Measurements from ENCODE around the gene TRIM2. TPM values are rescaled to one million over a fixed set of nuclear protein-coding genes. Genes with fewer than 3 reads are reported as not detected.

The TRIM2 gene
- total and polyA plus RNA-seq, 2 experiments from 2014 or later = 22.0 to 61.5 TPM

DNA sequence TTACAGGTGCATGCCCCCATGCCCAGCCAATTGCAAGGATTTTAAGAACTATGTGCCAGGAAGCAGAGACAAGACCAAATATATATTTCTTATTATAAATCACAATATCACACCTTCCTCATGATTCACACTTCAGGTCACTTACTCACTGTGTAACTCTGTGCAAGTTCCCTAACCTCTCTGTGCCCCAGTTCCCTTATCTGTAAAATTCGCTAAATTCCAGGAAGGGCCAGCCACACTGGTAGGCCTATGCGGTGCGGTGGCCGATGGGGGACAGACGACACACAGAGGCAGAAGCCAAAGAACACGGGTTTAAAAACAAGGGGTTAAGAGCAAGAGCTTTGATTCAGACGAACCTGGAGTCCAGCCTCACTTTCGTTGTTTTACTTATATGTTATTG, 2.8 kb downstream of the TRIM2 start:
- no peak for TF ChIP-seq POLR2AphosphoS5 (IDR thresholded peaks at IDR 0.05; ENCODE audit: low read depth)
- TF ChIP-seq ZNF331 (CRISPR knock-in tag; IDR thresholded peaks at IDR 0.05; ENCODE audit: low read depth) = no peak
- no peak for TF ChIP-seq EZH2phosphoT487 (IDR thresholded peaks at IDR 0.05; ENCODE audit: unreplicated experiment)
- TF ChIP-seq JUNB (IDR thresholded peaks at IDR 0.05; ENCODE audit: unreplicated experiment) = no peak
- TF ChIP-seq EZH2 (IDR thresholded peaks at IDR 0.05; ENCODE audit: low read depth, unreplicated experiment) = no peak
- TF ChIP-seq, protein P1, sequence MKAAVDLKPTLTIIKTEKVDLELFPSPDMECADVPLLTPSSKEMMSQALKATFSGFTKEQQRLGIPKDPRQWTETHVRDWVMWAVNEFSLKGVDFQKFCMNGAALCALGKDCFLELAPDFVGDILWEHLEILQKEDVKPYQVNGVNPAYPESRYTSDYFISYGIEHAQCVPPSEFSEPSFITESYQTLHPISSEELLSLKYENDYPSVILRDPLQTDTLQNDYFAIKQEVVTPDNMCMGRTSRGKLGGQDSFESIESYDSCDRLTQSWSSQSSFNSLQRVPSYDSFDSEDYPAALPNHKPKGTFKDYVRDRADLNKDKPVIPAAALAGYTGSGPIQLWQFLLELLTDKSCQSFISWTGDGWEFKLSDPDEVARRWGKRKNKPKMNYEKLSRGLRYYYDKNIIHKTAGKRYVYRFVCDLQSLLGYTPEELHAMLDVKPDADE (IDR thresholded peaks at IDR 0.05) = no peak
- no peak for TF ChIP-seq ZNF114 (CRISPR knock-in tag; IDR thresholded peaks at IDR 0.05)
- TF ChIP-seq STAT1 (IDR thresholded peaks at IDR 0.05; ENCODE audit: unreplicated experiment) = no peak
- TF ChIP-seq, protein P2, sequence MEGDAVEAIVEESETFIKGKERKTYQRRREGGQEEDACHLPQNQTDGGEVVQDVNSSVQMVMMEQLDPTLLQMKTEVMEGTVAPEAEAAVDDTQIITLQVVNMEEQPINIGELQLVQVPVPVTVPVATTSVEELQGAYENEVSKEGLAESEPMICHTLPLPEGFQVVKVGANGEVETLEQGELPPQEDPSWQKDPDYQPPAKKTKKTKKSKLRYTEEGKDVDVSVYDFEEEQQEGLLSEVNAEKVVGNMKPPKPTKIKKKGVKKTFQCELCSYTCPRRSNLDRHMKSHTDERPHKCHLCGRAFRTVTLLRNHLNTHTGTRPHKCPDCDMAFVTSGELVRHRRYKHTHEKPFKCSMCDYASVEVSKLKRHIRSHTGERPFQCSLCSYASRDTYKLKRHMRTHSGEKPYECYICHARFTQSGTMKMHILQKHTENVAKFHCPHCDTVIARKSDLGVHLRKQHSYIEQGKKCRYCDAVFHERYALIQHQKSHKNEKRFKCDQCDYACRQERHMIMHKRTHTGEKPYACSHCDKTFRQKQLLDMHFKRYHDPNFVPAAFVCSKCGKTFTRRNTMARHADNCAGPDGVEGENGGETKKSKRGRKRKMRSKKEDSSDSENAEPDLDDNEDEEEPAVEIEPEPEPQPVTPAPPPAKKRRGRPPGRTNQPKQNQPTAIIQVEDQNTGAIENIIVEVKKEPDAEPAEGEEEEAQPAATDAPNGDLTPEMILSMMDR (conservative IDR thresholded peaks at IDR 0.05; ENCODE audit: low read depth in 2 of 2) = no peak
- TF ChIP-seq, protein P3, sequence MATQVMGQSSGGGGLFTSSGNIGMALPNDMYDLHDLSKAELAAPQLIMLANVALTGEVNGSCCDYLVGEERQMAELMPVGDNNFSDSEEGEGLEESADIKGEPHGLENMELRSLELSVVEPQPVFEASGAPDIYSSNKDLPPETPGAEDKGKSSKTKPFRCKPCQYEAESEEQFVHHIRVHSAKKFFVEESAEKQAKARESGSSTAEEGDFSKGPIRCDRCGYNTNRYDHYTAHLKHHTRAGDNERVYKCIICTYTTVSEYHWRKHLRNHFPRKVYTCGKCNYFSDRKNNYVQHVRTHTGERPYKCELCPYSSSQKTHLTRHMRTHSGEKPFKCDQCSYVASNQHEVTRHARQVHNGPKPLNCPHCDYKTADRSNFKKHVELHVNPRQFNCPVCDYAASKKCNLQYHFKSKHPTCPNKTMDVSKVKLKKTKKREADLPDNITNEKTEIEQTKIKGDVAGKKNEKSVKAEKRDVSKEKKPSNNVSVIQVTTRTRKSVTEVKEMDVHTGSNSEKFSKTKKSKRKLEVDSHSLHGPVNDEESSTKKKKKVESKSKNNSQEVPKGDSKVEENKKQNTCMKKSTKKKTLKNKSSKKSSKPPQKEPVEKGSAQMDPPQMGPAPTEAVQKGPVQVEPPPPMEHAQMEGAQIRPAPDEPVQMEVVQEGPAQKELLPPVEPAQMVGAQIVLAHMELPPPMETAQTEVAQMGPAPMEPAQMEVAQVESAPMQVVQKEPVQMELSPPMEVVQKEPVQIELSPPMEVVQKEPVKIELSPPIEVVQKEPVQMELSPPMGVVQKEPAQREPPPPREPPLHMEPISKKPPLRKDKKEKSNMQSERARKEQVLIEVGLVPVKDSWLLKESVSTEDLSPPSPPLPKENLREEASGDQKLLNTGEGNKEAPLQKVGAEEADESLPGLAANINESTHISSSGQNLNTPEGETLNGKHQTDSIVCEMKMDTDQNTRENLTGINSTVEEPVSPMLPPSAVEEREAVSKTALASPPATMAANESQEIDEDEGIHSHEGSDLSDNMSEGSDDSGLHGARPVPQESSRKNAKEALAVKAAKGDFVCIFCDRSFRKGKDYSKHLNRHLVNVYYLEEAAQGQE (IDR thresholded peaks at IDR 0.05; ENCODE audit: unreplicated experiment) = no peak
- no peak for TF ChIP-seq CREB1 (CRISPR knock-in tag; IDR thresholded peaks at IDR 0.05; ENCODE audit: low read depth)
- Histone ChIP-seq H3F3A (replicated peaks; ENCODE audit: low read depth) (0 out of 2 replicates have a peak, but pooled peaks cover 8% of the 10 kb centered on the region), H3K4me3 (peak overlapping the region; percentile 64), H3K4me2 (peak overlapping the region; percentile 58), H3K36me3 (ENCODE audit: insufficient read depth) (no peaks in the 10 kb centered on the region), H3K27ac (ENCODE audit: low read depth) (peak overlapping the region; percentile 62), H3K79me2 (replicated peaks; ENCODE audit: insufficient read depth) (peaks cover 40% of the 10 kb centered on the region), H3K27me3 (ENCODE audit: insufficient read depth) (peaks cover 10% of the 10 kb centered on the region), H3K9me2 (ENCODE audit: insufficient read depth) (peaks cover 7% of the 10 kb centered on the region), H2AFZ (no peak overlapping the region), H4K20me1 (replicated peaks; ENCODE audit: insufficient read depth) (no peaks in the 10 kb centered on the region), H3K4me1 (ENCODE audit: insufficient read depth) (peaks cover 39% of the 10 kb centered on the region)
- Mint-ChIP-seq H3K27ac (peak overlapping the region; percentile 97), H3K9me3 (peaks cover 3% of the 10 kb centered on the region), H3K4me3 (peak overlapping the region; percentile 76), H3K4me1 (peaks cover 63% of the 10 kb centered on the region), H3K36me3 (ENCODE audit: low read depth) (peaks cover 37% of the 10 kb centered on the region), H3K27me3 (ENCODE audit: insufficient read depth, low read depth, poor library complexity) (peaks cover 14% of the 10 kb centered on the region)
- peak; percentile 5 for ATAC-seq
- peak; percentile 44 for DNase-seq (ENCODE audit: low spot score)
